NCI-H2196 (cell line): Measurements from ENCODE around the gene FAM89B.

ENCODE experiments used
- DNase-seq: peaks from one replicate; lab custom pipeline; 2025; ENCODE audit not compliant: unreplicated experiment; lab: John Stamatoyannopoulos, UW

FAM89B gene

GRCh38 chr11:65610404-65610803 lies 38.1 kb downstream of the FAM89B start:
- DNase-seq: no peak

- DNase-seq: no peak
Measured at GRCh38 chr11:65611028-65611757, 38.9 kb downstream of the FAM89B start.

- DNase-seq: no peak
Measured at GRCh38 chr11:65611758-65612603, 39.6 kb downstream of the FAM89B start.

GRCh38 chr11:65612691-65613090 lies 40.4 kb downstream of the FAM89B start:
- no peak for DNase-seq

GRCh38 chr11:65613091-65613928 lies 41.0 kb downstream of the FAM89B start:
- no peak for DNase-seq

- peak; percentile 100 for DNase-seq
Measured at GRCh38 chr11:65615229-65615949, 43.1 kb downstream of the FAM89B start, which contains the start of gene PCNX3. Gene PCNX3 (plus strand): TSS chr11:65615776. CDS start chr11:65616312, 536 bp downstream.

- DNase-seq: peak; percentile 31
Measured at GRCh38 chr11:65615950-65616574, 43.7 kb downstream of the FAM89B start.

- no peak for DNase-seq
Measured at GRCh38 chr11:65616575-65617001, 44.2 kb downstream of the FAM89B start.

GRCh38 chr11:65617136-65617850 lies 45.0 kb downstream of the FAM89B start:
- DNase-seq: no peak

- DNase-seq: no peak
Measured at GRCh38 chr11:65617990-65618751, 45.8 kb downstream of the FAM89B start.

- DNase-seq: no peak
Measured at GRCh38 chr11:65618763-65619162, 46.4 kb downstream of the FAM89B start.

GRCh38 chr11:65619281-65619928 lies 47.1 kb downstream of the FAM89B start:
- DNase-seq: no peak

GRCh38 chr11:65620666-65621065 lies 48.3 kb downstream of the FAM89B start:
- DNase-seq: no peak

- no peak for DNase-seq
Measured at GRCh38 chr11:65621460-65621859, 49.1 kb downstream of the FAM89B start.

GRCh38 chr11:65622011-65622410 lies 49.7 kb downstream of the FAM89B start:
- DNase-seq: no peak

GRCh38 chr11:65623177-65623576 lies 50.8 kb downstream of the FAM89B start:
- no peak for DNase-seq
